HEK293T (cell line): ENCODE results near the gene KIAA1614.

ENCODE experiments used
- ARNT ChIP-seq: fragments of 450-650 bp; IDR thresholded peaks from 2 replicates; pipeline ENCODE4 v1.6.1; 2017; ENCODE audit warnings: mild to moderate bottlenecking
- BHLHE40 ChIP-seq: fragments of 450-650 bp; IDR thresholded peaks from 2 replicates; pipeline ENCODE4 v1.6.1; 2016; ENCODE audit warnings: mild to moderate bottlenecking, moderate library complexity, borderline replicate concordance
- ELF4 ChIP-seq: fragments of 450-650 bp; IDR thresholded peaks from 2 replicates; pipeline ENCODE4 v1.6.1; 2017; ENCODE audit warnings: antibody characterized with exemption
- FOXA1 ChIP-seq: fragments of 450-650 bp; IDR thresholded peaks from 2 replicates; pipeline ENCODE4 v1.6.1; 2016; ENCODE audit warnings: mild to moderate bottlenecking
- FOXM1 ChIP-seq: fragments of 450-650 bp; IDR thresholded peaks from 2 replicates; pipeline ENCODE4 v1.6.1; 2017; ENCODE audit warnings: mild to moderate bottlenecking, borderline replicate concordance
- HDGF ChIP-seq: fragments of 450-650 bp; IDR thresholded peaks from 2 replicates; pipeline ENCODE4 v1.6.1; 2017; ENCODE audit warnings: antibody characterized with exemption, borderline replicate concordance
- SP1 ChIP-seq: fragments of 450-650 bp; IDR thresholded peaks from 2 replicates; pipeline ENCODE4 v1.6.1; 2017

GRCh38 chr1:180919183-180919700 is 6.5 kb downstream of the KIAA1614 start:
- TF ChIP-seq ARNT (no peak), FOXA1 (no peak), ELF4 (no peak), SP1 (no peak), FOXM1 (no peak), BHLHE40 (no peak), HDGF (no peak)
